SU-DHL-6 (cell line): Measurements from ENCODE around the gene LCNL1.
"Not testable (repeated sequence)": the region's sequence is repeated elsewhere in the genome, so short reads cannot be mapped to it uniquely, and the experiment has no call there.

Experiments used
- H2AFZ ChIP-seq: fragments of 200-600 bp; sonication (generic); 2 replicates; pipeline ENCODE4 v1.6.1; 2014; ENCODE audit warnings: low read depth, mild to moderate bottlenecking, moderate library complexity, mixed read lengths, antibody characterized with exemption, low read length; ENCODE audit not compliant: severe bottlenecking
- H3F3A ChIP-seq: fragments of 200-600 bp; shearing (Covaris generic); 2 replicates; pipeline ENCODE4 v1.6.0; 2016; ENCODE audit warnings: antibody characterized with exemption, mild to moderate bottlenecking; ENCODE audit not compliant: insufficient read depth
- H3K27ac ChIP-seq: fragments of 200-600 bp; sonication (generic); 2 replicates; pipeline ENCODE4 v1.5.1; 2016; ENCODE audit warnings: low read depth, mild to moderate bottlenecking, low read length, moderate library complexity, mixed read lengths
- H3K27me3 ChIP-seq: fragments of 200-600 bp; sonication (generic), shearing (Covaris generic); 2 replicates; pipeline ENCODE4 v1.6.0; 2014; ENCODE audit warnings: mild to moderate bottlenecking, low read length
- H3K36me3 ChIP-seq: fragments of 200-600 bp; sonication (generic); 2 replicates; pipeline ENCODE4 v1.6.1; 2014; ENCODE audit warnings: mild to moderate bottlenecking, low read length, mixed read lengths
- H3K4me2 ChIP-seq: fragments of 300-600, 200-600 bp; shearing (Covaris generic), sonication (generic); 2 replicates; pipeline ENCODE4 v1.6.0; 2014; ENCODE audit warnings: low read length, low read depth, mild to moderate bottlenecking; ENCODE audit not compliant: poor library complexity, severe bottlenecking
- H3K4me3 ChIP-seq: fragments of 200-600 bp; sonication (generic); 2 replicates; pipeline ENCODE4 v1.5.1; 2014; ENCODE audit warnings: antibody characterized with exemption, low read length, mild to moderate bottlenecking, mixed read lengths; ENCODE audit not compliant: insufficient read depth, poor library complexity, severe bottlenecking
- H3K79me2 ChIP-seq: fragments of 200-600 bp; sonication (generic); 2 replicates; pipeline ENCODE4 v1.6.1; 2014; ENCODE audit warnings: mild to moderate bottlenecking, low read length, moderate library complexity; ENCODE audit not compliant: insufficient read depth
- H3K9ac ChIP-seq: fragments of 200-600 bp; sonication (generic); 2 replicates; pipeline ENCODE4 v1.7.0; 2014; ENCODE audit warnings: mild to moderate bottlenecking, low read length
- H3K9me2 ChIP-seq: fragments of 200-600 bp; sonication (generic); replicated peaks from 2 replicates; pipeline ENCODE4 v1.6.1; 2014; ENCODE audit warnings: low read length; ENCODE audit not compliant: insufficient read depth
- H3K9me3 ChIP-seq: fragments of 200-600 bp; sonication (generic); 2 replicates; pipeline ENCODE4 v1.6.1; 2014; ENCODE audit warnings: low read length, mixed read lengths; ENCODE audit not compliant: insufficient read depth
- H4K20me1 ChIP-seq: fragments of 200-600 bp; sonication (generic); 2 replicates; pipeline ENCODE4 v1.6.1; 2014; ENCODE audit warnings: low read depth, mild to moderate bottlenecking, antibody characterized with exemption, low read length, moderate library complexity, mixed read lengths
- CTCF ChIP-seq: fragments of 200-600 bp; sonication (generic); IDR thresholded peaks from one replicate; pipeline ENCODE4 v1.5.1; 2017; ENCODE audit warnings: antibody characterized with exemption, mild to moderate bottlenecking, low read length, moderate library complexity; ENCODE audit not compliant: insufficient read depth, poor library complexity, severe bottlenecking
- EZH2phosphoT487 ChIP-seq: fragments of 200-600 bp; sonication (generic), shearing (Covaris generic); conservative IDR thresholded peaks from 2 replicates; pipeline ENCODE4 v1.6.1; 2018; ENCODE audit warnings: mild to moderate bottlenecking, antibody characterized with exemption, low read length, moderate library complexity, mixed read lengths

LCNL1 gene

GRCh38 chr9:137032858-137033257, 50.1 kb downstream of the LCNL1 start:
- H3F3A ChIP-seq: no peaks in the 10 kb centered on the region
- no peak overlapping the region for H3K4me2 ChIP-seq
- no peak overlapping the region for H2AFZ ChIP-seq
- H3K79me2 ChIP-seq: no peaks in the 10 kb centered on the region
- H3K9me2 ChIP-seq: no peaks in the 10 kb centered on the region
- H3K27ac ChIP-seq: no peak overlapping the region
- no peaks in the 10 kb centered on the region for H3K9me3 ChIP-seq
- no peak overlapping the region for H3K9ac ChIP-seq
- no peaks in the 10 kb centered on the region for H3K36me3 ChIP-seq
- H3K27me3 ChIP-seq: no peaks in the 10 kb centered on the region
- no peak for TF ChIP-seq EZH2phosphoT487
- TF ChIP-seq CTCF: no peak
- no peaks in the 10 kb centered on the region for H4K20me1 ChIP-seq
- H3K4me3 ChIP-seq: no peak overlapping the region

DNA sequence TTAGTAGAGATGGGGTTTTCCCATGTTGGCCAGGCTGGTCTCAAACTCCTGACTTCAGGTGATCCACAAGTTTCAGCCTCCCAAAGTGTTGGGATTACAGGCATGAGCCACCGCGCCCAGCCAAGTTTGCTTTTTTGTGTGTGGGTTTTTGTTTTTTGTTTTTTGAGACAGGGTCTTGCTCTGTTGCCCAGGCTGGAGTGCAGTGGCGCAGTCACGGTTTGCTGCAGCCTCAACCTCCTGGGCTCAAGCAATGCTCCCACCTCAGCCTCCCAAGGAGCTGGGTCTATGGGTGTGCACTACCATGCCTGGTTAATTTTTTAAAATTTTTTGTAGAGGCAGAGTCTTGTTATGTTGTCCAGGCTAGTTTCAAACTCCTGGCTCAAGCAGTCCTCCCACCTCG, 50.7 kb downstream of the LCNL1 start:
- not testable (repeated sequence) for H3K4me2 ChIP-seq, H3K27ac ChIP-seq, H3K36me3 ChIP-seq, H3K9me3 ChIP-seq, H4K20me1 ChIP-seq, H3K9ac ChIP-seq, H3F3A ChIP-seq, H3K9me2 ChIP-seq, H2AFZ ChIP-seq, H3K79me2 ChIP-seq, H3K4me3 ChIP-seq, H3K27me3 ChIP-seq

DNA sequence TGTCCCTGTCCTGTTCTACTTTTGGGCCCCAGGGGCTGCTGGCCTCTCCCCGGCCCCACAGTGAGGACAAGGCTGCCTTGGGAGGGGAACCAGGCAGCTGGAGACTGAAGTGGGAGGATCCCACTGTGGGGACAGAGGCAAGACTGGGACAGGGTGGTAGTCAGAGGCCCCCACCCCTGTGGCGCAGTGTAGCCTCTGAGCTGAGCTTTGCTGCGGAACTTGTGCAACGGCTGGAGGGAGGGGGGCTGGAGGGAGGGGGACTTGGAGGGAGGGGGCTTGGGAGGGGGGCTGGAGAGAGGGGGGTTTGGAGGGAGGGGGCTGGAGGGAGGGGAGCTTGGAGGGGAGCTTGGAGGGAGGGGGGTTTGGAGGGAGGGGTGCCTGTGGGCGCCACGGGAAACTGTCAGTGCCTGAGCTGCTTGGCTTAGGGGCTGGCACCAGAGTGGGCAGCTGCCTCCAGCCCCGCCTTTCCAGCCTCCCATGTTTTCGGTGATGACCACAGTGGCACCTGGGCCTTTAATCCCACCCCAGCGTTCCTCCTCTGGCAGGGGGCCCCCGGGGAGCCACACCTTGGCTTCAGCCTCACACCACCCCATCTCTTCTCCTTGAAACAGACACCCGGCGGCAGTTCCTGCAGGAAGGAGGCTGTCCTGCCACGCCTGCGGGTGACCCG, 51.4 kb downstream of the LCNL1 start:
- H3K9me3 ChIP-seq: no peaks in the 10 kb centered on the region
- no peak overlapping the region for H3K4me2 ChIP-seq
- H3K79me2 ChIP-seq: no peaks in the 10 kb centered on the region
- H4K20me1 ChIP-seq: no peaks in the 10 kb centered on the region
- H3K4me3 ChIP-seq: no peak overlapping the region
- no peak for TF ChIP-seq CTCF
- TF ChIP-seq EZH2phosphoT487: no peak
- H3K27ac ChIP-seq: no peak overlapping the region
- H3K27me3 ChIP-seq: no peaks in the 10 kb centered on the region
- no peak overlapping the region for H2AFZ ChIP-seq
- H3F3A ChIP-seq: no peaks in the 10 kb centered on the region
- H3K9me2 ChIP-seq: no peaks in the 10 kb centered on the region
- no peak overlapping the region for H3K9ac ChIP-seq
- H3K36me3 ChIP-seq: no peaks in the 10 kb centered on the region

DNA sequence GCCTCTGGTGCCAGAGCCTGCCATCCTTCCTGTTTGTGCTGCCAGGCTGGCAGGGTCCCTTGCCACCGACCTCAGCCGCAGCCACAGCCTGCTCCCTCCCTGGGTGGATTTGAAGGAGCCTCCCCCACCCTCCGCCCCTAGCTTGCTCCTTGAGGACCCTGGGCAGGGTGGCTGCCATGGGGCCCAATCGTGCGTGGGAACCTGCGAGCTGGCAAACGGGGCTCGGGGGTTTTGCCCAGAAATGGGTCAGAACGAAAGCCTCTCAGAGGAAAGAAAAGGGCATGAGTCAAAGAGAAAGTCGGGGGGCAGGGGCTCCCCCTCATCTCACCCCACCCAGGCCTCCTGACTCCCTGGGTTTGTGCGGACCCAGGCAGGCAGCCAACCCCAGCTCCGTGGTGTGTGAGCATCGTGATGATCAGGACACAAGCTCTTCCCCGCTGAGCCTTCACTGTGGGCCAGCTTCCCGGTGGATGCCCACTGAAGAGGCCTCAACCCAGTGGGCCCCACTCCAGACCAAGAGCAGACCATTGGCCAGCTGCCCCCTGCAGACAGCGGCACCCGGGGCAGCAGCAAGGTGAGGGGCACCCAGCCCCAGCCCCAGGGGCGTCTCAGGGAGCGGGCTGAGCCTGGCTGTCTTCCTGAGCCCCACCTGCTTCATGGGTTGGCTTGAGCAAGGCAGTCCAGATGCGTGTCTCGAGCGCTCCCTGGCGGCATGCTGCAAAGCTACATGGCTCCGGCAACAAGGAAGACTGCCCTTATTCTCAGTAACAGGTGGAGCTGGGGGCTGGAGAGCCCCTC, 52.1 kb downstream of the LCNL1 start:
- Histone ChIP-seq H2AFZ (no peak overlapping the region), H3K4me3 (no peak overlapping the region), H3K4me2 (no peak overlapping the region), H3K9me3 (no peaks in the 10 kb centered on the region), H3K9ac (no peak overlapping the region), H3K9me2 (no peaks in the 10 kb centered on the region), H3K27ac (no peak overlapping the region), H3K36me3 (no peaks in the 10 kb centered on the region), H3K27me3 (no peaks in the 10 kb centered on the region), H4K20me1 (no peaks in the 10 kb centered on the region), H3F3A (no peaks in the 10 kb centered on the region), H3K79me2 (no peaks in the 10 kb centered on the region)
- peak; percentile 90 for TF ChIP-seq CTCF
- TF ChIP-seq EZH2phosphoT487: no peak
